ENCODE data around the gene RBM39. TPM values are rescaled to one million over a fixed set of nuclear protein-coding genes. Genes with fewer than 3 reads are reported as not detected.

The RBM39 gene
- total RNA-seq, 4 donors from 2014 or later, result 231 to 462 (median 427) TPM

DNA sequence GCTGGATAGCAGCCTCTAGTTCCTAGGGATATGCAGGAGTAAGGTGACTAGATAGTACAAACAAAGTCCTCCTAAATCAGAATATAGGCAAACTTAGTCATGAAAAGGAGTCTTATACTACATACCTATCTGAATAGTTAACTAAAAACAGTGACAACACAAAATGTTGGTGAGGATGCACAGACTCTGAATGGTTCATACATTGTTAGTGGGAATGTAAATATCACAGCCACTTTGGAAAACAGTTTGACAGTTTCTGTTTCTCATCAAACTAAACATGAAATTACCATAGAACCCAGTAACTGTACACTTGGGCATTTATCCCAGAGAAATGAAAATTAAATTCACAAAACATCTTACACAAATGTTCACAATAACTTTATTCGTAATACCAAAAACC lies 60.1 kb downstream of the RBM39 start:
- DNase-seq (ENCODE audit: low spot score) (no peak), ATAC-seq (ENCODE audit: low FRiP score) (no peak)
- TF ChIP-seq, protein P1, sequence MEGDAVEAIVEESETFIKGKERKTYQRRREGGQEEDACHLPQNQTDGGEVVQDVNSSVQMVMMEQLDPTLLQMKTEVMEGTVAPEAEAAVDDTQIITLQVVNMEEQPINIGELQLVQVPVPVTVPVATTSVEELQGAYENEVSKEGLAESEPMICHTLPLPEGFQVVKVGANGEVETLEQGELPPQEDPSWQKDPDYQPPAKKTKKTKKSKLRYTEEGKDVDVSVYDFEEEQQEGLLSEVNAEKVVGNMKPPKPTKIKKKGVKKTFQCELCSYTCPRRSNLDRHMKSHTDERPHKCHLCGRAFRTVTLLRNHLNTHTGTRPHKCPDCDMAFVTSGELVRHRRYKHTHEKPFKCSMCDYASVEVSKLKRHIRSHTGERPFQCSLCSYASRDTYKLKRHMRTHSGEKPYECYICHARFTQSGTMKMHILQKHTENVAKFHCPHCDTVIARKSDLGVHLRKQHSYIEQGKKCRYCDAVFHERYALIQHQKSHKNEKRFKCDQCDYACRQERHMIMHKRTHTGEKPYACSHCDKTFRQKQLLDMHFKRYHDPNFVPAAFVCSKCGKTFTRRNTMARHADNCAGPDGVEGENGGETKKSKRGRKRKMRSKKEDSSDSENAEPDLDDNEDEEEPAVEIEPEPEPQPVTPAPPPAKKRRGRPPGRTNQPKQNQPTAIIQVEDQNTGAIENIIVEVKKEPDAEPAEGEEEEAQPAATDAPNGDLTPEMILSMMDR (IDR thresholded peaks at IDR 0.05), result no peak

DNA sequence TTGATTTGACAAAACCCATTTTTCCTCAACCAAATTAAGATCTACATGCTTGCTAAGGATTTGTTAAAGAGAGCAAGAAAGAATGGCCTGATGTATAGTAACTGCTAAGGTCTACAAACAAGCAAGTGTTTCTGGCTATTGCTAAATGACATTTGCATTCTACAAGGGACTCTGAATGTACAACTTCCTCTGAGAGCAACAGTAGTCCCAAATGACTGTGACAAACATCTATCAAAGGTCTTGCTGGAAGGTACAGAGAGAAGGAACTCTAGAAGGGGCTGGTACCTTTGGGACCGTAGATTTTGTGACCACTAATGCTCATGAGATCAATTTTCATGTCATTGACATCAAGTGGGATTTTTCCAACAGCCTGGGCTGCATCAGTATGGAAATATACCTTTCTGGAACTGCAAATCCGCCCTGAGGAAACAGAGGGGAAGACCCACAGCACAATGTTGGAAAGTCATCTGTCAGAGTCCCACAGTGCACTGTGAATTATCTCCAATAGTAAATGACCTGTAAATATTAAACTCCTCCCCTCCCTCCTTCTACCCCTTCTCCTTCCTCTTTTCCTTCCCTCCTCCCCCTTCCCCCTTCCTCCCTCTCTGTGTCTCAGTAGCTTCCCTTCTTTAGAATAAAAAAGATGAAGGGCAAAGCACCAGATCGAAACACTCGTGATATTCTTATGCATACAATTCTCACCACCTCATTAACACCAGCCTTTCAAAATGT lies 61.4 kb downstream of the RBM39 start:
- no peak for ATAC-seq (ENCODE audit: low FRiP score)
- TF ChIP-seq, protein P1 (IDR thresholded peaks at IDR 0.05), result no peak
- no peak for DNase-seq (ENCODE audit: low spot score)

DNA sequence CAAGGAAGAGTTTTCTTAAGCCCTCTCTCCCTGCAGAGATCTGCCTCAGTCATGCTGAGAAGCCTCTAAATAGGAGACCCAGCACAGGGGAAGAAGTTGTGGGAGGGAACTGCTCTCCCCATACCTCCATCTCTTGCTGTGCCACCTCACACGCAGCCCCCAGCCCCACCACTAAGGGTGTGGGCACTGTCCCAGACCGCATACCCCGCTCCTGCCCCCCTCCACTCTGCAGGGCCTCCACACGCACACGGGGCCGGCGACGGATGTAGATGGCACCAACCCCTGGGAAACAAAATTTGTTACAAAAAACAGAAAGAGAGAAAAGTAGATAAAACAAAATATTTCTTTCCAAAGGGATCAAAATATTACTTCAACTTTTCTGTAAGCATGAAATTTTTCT lies 67.1 kb downstream of the RBM39 start:
- TF ChIP-seq, protein P1 (IDR thresholded peaks at IDR 0.05), result no peak
- ATAC-seq (ENCODE audit: low FRiP score), result no peak
- no peak for DNase-seq (ENCODE audit: low spot score)

DNA sequence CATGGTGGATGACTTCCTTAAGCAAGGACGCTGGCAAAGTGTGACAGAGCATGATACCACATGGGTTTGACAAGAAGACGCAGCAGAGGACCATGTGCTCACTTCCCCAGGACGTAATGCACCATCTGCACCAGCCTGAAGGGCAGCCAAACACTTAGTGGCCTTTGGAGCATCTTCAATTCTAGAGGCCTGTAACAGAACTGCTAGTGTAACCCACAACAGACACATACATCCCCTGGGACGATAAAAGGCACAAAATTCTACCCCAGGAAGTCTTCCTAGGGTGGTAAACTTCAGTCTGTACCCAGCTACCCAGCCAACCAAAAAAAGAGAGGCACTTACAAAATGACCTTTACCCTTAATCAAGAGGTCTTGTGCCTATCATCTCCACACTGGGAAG lies 68.2 kb downstream of the RBM39 start:
- no peak for DNase-seq (ENCODE audit: low spot score)
- no peak for ATAC-seq (ENCODE audit: low FRiP score)
- TF ChIP-seq, protein P1 (IDR thresholded peaks at IDR 0.05), result no peak

DNA sequence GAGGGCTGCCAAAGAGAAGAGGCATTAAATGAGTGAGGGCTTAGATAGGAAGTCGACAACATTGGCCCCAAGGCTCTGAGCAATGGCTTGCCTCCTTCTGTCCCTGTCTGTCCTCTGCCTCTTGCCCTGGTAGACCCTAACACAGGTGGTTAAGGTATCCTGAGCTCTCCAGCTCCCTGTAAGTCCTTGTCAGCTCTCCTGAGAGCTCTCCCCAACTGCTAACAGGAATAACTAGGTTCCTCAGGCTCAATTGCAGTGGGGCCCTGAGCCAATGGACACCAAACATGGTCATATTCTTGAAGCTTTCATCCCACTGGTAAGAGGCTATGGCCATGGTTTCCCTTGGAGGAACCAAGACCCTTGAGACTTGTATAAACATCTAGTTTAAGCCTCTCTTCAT lies 72.4 kb downstream of the RBM39 start:
- TF ChIP-seq, protein P1 (IDR thresholded peaks at IDR 0.05), result no peak
- ATAC-seq (ENCODE audit: low FRiP score) (no peak), DNase-seq (ENCODE audit: low spot score) (no peak)

DNA sequence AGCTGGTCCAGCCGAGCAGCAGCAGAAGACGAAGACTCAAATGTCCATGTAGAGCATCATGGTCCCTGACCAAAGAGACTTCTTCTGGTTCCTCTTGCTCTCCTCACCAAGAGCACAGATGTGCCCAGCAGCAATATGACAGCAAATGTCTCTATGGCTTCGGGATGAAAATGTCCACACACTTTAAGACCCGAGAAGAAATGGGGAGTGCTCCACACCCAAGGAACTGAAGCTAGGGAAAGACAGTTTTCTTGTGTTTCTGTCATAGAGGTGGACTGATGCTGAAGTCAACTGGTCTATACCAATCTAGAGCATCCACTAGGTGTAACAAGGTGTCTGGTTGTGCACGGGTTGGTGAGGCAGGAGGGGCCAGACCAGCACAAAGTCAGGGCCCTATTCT lies 72.8 kb downstream of the RBM39 start:
- TF ChIP-seq, protein P1 (IDR thresholded peaks at IDR 0.05), result no peak
- DNase-seq (ENCODE audit: low spot score) (no peak), ATAC-seq (ENCODE audit: low FRiP score) (no peak)

DNA sequence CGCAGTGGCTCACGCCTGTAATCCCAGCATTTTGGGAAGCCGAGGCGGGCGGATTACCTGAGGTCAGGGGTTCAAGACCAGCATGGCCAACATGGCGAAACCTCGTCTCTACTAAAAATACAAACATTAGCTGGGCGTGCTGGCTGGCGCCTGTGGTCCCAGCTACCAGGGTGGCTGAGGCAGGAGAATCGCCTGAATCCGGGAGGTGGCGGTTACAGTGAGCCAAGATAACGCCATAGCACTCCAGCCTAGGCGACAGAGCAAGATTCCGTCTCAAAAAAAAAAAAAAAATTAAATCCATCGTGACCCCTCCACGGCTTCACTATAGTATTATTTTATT lies 76.1 kb downstream of the RBM39 start:
- DNase-seq (ENCODE audit: low spot score) (no peak), ATAC-seq (ENCODE audit: low FRiP score) (no peak)
- TF ChIP-seq, protein P1 (IDR thresholded peaks at IDR 0.05), result no peak
